HUES48 (cell line): ENCODE results near the gene KCNK7.
A peak's percentile ranks its signal among the peaks of the same experiment; 100 is the strongest.

Experiments
- H3K27ac ChIP-seq: one replicate; pipeline ENCODE4 v1.7.0; 2013; ENCODE audit warnings: low read depth, low read length, inconsistent platforms
- H3K27me3 ChIP-seq: 2 replicates; pipeline ENCODE4 v1.6.1; 2013; ENCODE audit warnings: mild to moderate bottlenecking, low read length; ENCODE audit not compliant: control insufficient read depth, insufficient read depth
- H3K36me3 ChIP-seq: 2 replicates; pipeline ENCODE4 v1.6.1; 2013; ENCODE audit warnings: low read length; ENCODE audit not compliant: control insufficient read depth, insufficient read depth
- H3K4me1 ChIP-seq: 2 replicates; pipeline ENCODE4 v1.6.1; 2013; ENCODE audit warnings: mild to moderate bottlenecking, low read length; ENCODE audit not compliant: control insufficient read depth, insufficient read depth
- H3K4me3 ChIP-seq: 2 replicates; pipeline ENCODE4 v1.5.1; 2013; ENCODE audit warnings: mild to moderate bottlenecking, low read depth, low read length
- H3K9ac ChIP-seq: 2 replicates; pipeline ENCODE4 v1.6.1; 2013; ENCODE audit warnings: mild to moderate bottlenecking, low read depth, low read length, moderate library complexity
- H3K9me3 ChIP-seq: 2 replicates; pipeline ENCODE4 v1.6.1; 2013; ENCODE audit warnings: low read length; ENCODE audit not compliant: control insufficient read depth, insufficient read depth

The KCNK7 gene

GRCh38 chr11:65551572-65552387 is 43.8 kb downstream of the KCNK7 start:
- Histone ChIP-seq H3K36me3 (no peaks in the 10 kb centered on the region), H3K9me3 (no peaks in the 10 kb centered on the region), H3K4me1 (peaks cover 2% of the 10 kb centered on the region; the same call in 1 of the 2 replicates), H3K27ac (no peak overlapping the region), H3K27me3 (peaks cover 43% of the 10 kb centered on the region), H3K9ac (no peak overlapping the region), H3K4me3 (no peak overlapping the region)

- Histone ChIP-seq H3K9me3 (no peaks in the 10 kb centered on the region), H3K36me3 (no peaks in the 10 kb centered on the region), H3K4me3 (no peak overlapping the region), H3K27me3 (peaks cover 55% of the 10 kb centered on the region), H3K4me1 (peaks cover 4% of the 10 kb centered on the region; the same call in 1 of the 2 replicates), H3K9ac (no peak overlapping the region), H3K27ac (no peak overlapping the region)
Measured at GRCh38 chr11:65549096-65549495, 46.5 kb downstream of the KCNK7 start.

GRCh38 chr11:65548395-65548794 is 47.2 kb downstream of the KCNK7 start:
- Histone ChIP-seq H3K36me3 (no peaks in the 10 kb centered on the region), H3K4me1 (0 out of 2 replicates have a peak, but pooled peaks cover 2% of the 10 kb centered on the region), H3K4me3 (no peak overlapping the region), H3K9me3 (no peaks in the 10 kb centered on the region), H3K27me3 (peaks cover 54% of the 10 kb centered on the region), H3K27ac (no peak overlapping the region), H3K9ac (no peak overlapping the region)

GRCh38 chr11:65547446-65548125 is 48.0 kb downstream of the KCNK7 start:
- Histone ChIP-seq H3K36me3 (no peaks in the 10 kb centered on the region), H3K9me3 (no peaks in the 10 kb centered on the region), H3K27ac (no peak overlapping the region), H3K4me3 (no peak overlapping the region), H3K4me1 (0 out of 2 replicates have a peak, but pooled peaks cover 2% of the 10 kb centered on the region), H3K9ac (no peak overlapping the region), H3K27me3 (peaks cover 54% of the 10 kb centered on the region)

- Histone ChIP-seq H3K27me3 (peaks cover 53% of the 10 kb centered on the region), H3K4me1 (0 out of 2 replicates have a peak, but pooled peaks cover 2% of the 10 kb centered on the region), H3K4me3 (peak overlapping the region; percentile 71), H3K9ac (no peak overlapping the region), H3K27ac (no peak overlapping the region), H3K9me3 (no peaks in the 10 kb centered on the region), H3K36me3 (no peaks in the 10 kb centered on the region)
Measured at GRCh38 chr11:65546217-65546958, 49.2 kb downstream of the KCNK7 start.

- Histone ChIP-seq H3K4me3 (peak overlapping the region; percentile 71), H3K9ac (no peak overlapping the region), H3K36me3 (no peaks in the 10 kb centered on the region), H3K27me3 (peaks cover 54% of the 10 kb centered on the region), H3K27ac (no peak overlapping the region), H3K4me1 (0 out of 2 replicates have a peak, but pooled peaks cover 2% of the 10 kb centered on the region), H3K9me3 (no peaks in the 10 kb centered on the region)
Measured at GRCh38 chr11:65545853-65546216, 49.8 kb downstream of the KCNK7 start.
